Nasal cavity respiratory epithelium epithelial cell of viscerocranial mucosa (primary cell): ENCODE results near the gene IGFBP3. TPM values are rescaled to one million over a fixed set of nuclear protein-coding genes. Genes with fewer than 3 reads are reported as not detected.

Experiments
- total RNA-seq: library from RNA; depleted of rRNA; stranded (reverse); fragments of >200 nt; gene quantifications from 2 replicates; pipeline ENCODE4 v1.2.3, GENCODE V29; 2014

Gene IGFBP3
- total RNA-seq: 2.4 and 26.1 TPM in 2 replicates

GRCh38 chr7:45920502-45921380 lies at the start of gene IGFBP3:
Gene IGFBP3 (minus strand): TSS chr7:45921272. CDS start chr7:45921140, 132 bp downstream.

GRCh38 chr7:45888185-45888992 lies 32.7 kb downstream of the IGFBP3 start, which contains the start of gene IGFBP1:
Gene IGFBP1 (plus strand): TSS chr7:45888488. CDS start chr7:45888653, 165 bp downstream.

GRCh38 chr7:45873035-45873354 lies 48.1 kb downstream of the IGFBP3 start, which contains the start of gene CCDC201:
Gene CCDC201 (minus strand): TSS chr7:45873082. CDS start chr7:45873007, 75 bp downstream.

Other genes starting within 250 kb of the IGFBP3 start
- gene CCDC201, start 48.2 kb downstream of the IGFBP3 start, total RNA-seq: not detected in 2 replicates
- gene IGFBP1, start 32.8 kb downstream of the IGFBP3 start, total RNA-seq: not detected in 2 replicates